IPS DF 19.7 (cell line): ENCODE results near the gene RAPGEF5.

ENCODE experiments used
- DNase-seq: peaks from one replicate; pipeline ENCODE4 v3.0.0-alpha.2; 2013; ENCODE audit warnings: low read depth, low spot score

The RAPGEF5 gene, protein sequence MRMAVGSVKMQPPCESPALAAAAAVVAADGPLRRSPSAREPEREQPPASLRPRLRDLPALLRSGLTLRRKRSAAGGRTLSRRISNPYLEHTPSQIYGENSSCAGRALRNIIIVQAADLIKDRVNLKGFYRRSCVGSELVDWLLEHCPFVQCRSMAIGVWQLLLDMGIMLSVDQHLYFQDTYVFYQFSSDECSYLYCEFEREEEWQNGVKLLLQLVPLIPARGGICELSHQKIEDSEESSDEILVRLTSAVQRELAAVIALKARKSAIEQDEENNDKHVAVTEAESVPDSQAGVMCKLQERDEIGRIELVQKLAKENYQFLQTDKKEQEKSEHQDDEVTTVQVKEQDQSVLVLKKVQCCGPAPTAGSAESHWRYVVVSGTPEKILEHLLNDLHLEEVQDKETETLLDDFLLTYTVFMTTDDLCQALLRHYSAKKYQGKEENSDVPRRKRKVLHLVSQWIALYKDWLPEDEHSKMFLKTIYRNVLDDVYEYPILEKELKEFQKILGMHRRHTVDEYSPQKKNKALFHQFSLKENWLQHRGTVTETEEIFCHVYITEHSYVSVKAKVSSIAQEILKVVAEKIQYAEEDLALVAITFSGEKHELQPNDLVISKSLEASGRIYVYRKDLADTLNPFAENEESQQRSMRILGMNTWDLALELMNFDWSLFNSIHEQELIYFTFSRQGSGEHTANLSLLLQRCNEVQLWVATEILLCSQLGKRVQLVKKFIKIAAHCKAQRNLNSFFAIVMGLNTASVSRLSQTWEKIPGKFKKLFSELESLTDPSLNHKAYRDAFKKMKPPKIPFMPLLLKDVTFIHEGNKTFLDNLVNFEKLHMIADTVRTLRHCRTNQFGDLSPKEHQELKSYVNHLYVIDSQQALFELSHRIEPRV

DNA sequence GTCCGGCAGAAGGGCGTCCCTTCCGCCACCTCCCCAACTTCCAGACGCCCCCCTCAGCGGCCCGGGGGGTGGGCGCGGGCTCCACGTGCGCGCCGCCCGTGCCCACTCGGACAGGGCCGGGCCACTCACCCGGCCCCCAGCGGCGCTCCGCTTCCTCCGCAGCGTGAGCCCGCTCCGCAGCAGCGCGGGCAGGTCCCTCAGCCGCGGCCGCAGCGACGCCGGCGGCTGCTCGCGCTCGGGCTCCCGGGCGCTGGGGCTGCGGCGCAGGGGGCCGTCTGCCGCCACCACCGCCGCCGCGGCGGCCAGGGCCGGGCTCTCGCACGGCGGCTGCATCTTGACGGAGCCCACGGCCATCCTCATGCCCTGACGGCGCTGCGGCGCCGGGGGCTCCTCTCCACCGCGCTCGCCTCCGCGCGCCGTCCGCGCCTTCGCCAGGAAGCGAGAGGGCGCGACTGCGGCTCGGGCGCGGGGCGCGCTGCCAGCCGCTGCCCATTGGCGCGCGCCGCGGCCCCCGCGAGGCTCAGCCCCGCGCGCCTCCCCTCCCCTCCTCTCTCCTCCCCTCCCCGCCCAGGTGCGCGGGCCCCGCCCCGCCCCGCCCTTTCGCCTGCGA is at the start of gene RAPGEF5:
Gene RAPGEF5 (minus strand): TSS at position 454 of the 610 bp plus-strand sequence. CDS start 94 bp downstream, at position 360.
- DNase-seq = no peak

DNA sequence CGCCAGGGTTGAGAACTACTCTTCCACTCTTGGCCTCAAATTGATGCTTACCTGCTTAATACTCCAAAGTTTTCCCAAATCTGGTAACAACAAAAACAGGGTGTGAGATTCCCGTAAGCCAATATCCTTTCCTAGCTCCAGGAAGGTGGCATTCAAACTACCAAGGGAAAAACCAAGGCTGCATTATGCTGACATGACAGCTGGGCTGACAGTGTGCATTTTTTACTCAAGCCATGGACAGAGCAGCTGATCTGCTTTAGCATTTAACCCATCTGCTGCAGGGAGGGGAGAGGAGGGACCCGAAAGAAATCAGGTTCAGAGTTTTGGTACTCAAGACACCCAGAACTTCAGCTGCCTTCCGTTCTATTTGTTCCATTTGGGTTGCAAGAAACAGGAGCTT is 49.8 kb upstream of the RAPGEF5 start:
- DNase-seq = no peak

DNA sequence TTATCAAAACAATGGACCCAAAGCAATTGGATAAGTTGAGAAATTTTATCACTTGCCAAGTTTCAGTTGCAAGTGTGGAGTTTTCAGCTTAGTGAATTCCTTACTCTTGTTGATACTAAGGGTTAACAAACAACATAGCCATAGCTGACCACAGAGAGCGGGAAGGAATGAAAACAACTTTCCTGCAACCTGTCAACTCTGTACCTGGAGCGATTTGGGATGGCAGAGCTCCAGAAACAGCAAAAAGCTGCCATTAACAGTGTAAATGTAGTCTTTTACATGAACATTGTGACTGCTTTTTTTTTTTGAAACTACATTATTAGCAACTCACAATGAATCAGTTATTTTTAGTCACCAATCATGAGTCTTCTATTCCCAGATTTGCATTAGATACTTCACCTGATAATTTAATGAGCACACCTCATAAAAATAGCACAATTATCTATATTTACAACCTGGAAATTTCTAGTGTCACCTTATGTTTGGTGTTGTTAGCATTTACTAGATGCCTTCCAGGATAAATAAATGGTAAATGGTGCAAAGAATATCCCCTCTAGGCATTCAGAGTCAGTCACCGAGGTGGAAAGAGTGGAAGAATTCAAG is 47.6 kb upstream of the RAPGEF5 start:
- no peak for DNase-seq

DNA sequence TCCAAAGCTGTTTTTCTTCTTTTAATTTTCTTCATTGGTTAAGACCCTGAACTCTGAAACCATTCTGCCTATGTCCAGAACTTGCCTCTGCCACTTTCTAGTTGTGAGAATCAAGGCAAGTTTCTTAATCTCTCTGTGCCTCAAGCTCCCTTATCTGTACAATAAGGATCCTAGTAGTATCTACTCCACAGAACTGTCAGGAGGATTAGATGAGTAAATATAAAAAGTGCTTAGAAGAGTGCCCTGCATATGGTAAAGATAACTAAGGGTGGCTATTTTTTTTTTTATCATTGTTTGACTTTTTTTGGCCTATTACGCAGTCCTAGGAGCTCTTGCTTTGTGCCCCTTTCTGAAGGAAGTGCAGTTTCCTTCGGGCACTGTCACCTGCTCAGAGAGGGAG is 46.4 kb upstream of the RAPGEF5 start:
- no peak for DNase-seq

DNA sequence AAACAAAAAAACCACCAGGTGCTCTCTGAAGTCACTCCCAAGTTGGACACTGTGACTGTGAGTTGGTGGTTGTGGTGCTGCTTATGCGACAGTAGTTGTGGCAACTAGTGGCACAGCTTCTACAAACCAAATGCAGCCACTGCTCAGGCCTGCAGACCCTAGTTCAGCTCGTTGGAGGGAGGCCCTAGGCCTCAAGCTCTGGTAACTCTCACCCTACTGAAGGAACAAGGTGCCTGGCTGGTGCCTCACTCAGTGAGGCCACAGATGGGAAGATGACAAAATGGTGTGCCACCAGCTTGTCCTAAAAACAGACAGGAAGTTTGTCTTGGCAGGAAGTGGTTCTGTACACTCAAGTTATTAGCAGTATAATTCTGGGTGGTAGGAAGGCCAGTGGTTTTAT is 45.3 kb upstream of the RAPGEF5 start:
- no peak for DNase-seq

DNA sequence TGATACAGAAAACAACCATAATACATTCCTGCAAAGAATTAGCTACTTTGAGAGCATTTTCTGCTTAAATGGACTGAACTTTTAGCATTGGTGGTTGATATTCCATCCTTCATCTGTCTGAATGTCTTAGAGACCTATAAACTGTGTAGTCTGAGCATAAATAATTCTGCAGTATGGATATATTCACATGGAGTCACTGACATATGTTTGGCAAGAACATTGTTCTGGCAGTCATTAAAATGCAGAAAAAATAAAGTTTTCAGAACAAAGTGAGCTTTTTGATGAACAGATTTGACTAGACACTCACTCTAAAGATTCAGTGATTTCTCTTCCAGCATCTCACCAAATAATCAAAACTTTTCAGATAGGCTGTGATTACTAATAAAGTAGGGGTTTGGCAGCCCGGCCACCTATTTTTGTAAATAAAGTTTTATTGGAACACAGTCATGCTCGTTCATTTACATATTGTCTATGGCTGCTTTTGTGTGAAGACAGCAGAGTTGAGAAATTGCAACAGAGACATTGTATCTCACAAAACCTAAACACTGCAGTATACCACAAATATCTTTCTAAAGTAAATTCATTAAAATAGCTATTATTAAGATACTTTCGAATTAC is 44.1 kb upstream of the RAPGEF5 start:
- no peak for DNase-seq

DNA sequence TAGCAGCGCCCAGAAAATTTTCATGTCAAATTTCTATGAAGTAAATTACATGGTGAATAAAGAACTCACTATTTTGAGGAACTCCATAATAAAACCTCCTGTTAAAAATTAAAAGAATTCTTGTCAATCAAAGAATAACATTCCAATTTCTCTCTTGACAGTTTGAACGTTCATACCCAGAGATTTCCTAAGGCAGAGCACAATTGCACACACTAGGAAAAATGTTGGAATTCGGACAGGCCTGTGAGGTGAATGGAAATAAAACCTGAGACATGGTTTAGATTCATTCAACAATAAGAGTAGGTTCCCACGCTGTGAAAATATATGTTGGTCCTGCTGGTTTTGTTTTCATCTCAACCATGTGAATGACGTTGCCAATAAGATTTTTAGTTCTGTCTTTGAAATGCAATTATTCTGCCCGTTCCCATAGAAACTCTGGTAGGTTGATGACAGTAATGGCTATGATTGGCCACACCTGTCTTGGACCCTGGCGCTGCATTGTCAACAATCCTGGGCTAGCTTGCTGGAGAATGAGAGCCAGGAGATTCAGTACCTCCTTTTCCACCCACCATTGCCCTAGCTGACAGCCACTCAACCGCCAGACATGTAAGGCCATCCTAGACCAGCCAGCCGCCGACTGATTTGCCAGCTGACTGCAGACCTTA is 43.3 kb upstream of the RAPGEF5 start:
- DNase-seq = no peak

DNA sequence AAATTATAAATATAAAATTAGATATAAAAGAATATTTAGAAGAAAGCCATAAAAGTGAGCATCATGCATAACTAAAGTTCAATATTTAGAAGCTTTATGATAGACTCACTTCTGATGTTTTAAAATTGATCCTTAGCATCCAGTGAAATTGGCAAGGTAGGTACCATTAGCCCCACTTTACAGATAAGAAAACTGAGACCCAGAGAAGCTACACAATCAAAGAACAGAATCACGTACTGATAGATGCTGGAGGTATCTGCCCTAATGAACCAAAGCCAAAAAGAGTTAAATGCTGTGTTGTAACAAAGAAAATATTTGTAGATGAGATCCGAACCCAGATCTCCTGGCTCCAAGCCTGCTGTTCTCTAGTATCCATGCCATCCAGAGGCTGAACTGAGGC is 42.6 kb upstream of the RAPGEF5 start:
- no peak for DNase-seq

DNA sequence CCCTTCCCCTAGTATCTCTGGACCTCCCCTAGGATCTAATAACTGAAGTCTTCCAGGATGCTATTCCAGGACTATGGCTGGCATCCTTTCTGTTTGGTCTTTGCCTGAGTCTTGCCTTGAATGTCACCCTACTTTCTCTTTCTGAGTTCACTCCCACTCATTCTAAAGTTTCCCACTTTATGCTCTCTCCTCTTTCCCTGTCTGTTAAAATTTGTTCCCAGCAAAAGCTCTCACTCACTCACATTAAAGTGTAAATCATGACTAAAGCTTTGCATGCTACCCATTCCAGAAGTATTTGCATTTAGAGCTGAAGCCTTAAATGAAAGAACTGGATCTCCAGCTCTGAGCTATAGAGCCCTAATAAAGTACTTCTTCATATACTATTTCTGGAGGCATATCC is 42.1 kb upstream of the RAPGEF5 start:
- DNase-seq = no peak

DNA sequence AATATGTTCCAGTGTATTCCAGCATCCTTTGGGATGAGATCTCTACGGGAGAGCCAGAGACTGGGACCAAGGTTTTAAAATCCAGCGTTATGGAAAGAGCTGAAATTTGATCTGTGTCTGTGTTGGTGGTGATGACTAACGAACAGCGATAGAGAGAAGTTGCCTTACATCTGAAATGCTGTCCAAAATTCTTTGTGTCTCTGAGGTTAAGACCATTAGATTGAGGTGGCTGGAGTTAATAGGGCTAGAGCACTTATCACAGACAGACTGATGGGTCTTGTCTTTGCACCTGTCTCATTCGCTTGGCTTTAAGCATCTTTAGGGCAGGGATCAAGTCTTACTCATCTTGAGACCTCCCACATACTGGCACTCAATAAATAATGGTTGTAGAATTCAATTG is 41.0 kb upstream of the RAPGEF5 start:
- DNase-seq = no peak

DNA sequence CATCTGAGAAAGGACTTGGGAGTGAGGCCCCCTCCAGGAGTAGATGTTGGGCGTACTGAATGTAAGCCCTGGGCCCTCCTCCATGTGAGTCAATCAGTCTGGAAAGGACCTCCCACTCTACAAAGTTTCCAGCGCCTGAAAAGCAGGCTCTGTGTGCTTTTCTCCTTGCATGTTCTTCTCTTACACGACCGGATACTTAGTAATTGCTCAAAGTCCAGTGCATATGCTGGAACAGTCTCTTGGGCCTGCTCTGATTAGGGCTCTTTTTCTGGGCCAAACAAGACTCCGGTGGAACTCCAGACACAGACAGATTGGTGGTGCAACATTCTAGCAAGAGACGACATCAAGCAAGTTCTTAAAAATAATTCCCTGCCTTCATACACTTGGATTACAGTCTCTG is 38.3 kb upstream of the RAPGEF5 start:
- no peak for DNase-seq

DNA sequence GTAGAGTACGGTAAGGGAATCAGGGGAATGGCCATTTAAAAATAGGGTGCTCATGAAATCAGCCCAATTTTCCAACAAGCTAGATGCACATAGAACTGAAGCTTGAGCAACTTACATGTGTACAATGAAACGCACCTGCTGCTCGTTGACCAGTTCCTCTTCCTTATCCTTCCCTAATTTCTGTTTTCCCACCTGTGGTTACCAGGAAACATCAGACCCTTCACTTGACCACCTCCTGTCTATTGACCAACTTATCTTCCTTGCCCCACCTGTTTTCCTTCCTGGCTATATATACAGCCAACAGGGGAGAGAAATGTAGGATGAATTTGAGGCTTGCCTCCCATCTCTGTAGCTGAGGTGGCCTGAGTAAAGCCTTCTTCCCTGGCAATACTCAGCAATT is 37.8 kb upstream of the RAPGEF5 start:
- DNase-seq = no peak

DNA sequence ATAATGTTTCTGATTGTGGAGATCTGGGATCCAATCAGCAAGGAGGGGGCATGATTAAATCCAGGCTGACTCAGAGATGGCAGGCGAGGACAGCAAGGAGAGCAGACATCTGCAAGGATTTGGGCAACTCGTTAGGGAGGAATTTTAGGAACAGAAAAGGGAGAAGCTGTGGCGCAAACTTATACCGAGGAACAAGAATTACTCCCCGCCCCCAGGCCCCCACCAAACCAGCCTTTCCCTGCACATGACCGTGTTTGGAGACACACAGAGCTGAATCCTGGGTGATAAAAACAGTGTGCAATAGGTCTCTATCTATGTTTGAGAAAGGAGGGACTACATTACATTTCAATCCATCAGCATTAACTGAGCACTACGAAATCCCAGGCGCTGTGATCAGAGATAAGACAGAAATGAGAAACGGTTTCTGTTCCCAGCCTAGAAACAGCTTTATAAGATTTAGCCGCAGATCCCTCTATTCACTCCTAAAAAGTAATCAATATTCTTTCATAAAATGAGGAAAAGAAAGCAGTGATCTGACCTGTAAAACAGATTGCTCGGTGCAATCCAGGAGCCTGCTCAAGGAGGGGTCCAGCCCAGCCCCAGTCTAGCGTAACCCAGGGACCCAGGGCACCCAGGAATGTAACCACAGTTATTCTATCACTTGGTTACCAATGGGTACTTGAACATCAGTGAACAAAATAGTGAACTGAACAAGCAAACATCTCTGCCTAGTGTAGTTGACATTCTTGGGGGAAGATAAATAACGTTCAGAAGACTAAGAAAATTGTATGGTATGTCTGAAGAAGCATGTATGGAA is 37.2 kb upstream of the RAPGEF5 start:
- no peak for DNase-seq

DNA sequence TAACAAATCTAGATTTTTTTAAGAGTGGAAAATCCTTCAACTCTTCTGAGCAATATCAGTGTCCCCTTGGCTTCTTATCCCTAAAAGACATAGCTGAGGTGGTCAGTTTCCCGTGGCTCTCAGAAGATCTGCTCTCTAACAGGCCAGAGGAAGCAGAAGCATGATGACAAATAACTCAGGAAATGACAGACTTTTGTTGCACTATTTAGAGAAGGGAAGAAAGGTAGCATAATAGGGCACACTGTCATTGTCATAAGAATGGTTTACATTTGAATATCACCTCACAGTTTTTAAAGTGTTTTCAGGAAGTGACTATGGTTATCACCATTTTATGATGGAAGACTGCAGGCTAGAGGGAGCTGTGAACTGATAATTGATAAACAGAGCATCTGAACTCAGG is 33.6 kb upstream of the RAPGEF5 start:
- DNase-seq = no peak

DNA sequence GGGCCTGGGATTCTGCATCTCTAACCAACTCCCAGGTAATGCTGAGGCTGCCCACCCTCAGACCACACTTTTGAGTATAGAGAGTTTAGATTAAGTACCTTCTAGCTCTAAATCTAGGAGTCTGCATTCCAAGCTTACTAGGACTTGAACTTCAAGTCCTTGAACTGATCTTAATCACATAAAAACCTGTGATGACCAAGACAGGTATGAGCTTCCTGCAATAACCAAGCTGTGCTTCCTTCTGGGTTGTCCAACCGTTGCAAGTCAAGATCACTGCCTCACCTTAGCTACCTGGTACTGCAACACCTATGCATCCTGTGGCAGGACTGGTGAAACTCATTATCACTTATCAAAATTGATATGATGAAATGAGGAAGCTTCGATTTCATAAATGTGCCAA is 32.9 kb upstream of the RAPGEF5 start:
- DNase-seq = no peak

DNA sequence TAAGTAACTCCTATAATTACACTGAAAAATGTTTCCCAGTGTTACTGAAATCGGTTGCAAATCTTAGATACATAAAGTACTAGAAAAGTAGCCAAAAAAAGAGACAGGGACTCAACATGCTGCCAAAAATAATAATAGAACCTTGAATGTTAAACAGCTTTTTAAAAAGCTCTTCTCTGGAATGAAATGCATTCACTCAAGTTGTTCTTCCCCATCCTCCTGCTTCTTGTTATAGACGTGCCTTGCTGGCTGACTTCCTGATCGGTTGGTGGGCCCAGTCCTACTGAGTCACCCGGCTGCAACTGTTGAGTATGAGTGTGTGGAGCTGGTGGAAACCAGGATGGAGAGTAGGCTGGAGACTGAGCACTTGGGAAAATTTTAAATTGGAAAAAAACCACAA is 30.6 kb upstream of the RAPGEF5 start:
- no peak for DNase-seq

DNA sequence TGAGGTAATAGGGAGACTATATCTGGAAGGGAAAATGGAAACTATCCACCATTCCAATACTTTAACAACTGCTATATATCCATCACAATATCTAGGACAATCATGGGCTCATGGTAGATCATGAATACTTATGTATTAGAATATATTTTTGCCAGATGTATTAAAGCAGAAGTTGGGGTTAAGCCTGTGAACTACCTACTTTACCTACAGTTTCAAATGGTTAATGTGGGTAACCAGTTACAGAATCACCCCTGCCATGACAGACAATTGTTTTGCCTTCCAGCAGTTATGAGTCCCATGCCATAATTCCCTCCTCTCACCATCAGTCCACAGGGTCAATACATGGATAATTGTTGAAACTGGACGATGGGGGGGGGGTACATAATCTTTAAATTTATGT is 29.9 kb upstream of the RAPGEF5 start:
- DNase-seq = no peak

DNA sequence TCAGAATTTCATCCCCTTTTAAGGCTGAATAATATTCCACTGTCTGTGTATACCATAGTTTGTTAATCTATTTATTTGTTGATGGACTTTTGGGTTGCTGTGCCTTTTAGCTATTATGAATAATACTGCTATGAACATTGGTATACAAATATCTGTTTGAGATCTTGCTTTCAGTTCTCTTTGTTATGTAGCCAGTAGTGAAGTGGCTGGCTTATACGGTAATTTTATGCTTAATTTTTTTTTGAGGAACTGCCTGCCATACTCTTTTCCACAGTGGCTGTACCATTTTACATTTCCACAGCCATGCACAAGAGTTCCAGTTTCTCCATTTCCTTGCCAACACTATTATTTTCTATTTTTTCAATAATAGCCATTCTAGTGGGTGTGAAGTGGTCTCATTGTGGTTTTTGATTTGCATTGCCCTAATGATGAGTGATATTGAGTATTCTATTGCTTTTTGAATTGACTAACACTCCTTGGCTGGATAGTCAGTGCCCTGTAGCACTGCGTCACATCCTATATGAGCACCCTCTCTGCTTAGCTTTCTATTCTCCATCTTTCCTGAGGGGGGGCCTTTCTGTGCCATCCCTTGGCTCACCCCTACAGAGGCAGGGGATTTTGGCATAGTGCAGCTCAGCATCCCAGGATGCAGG is 29.4 kb upstream of the RAPGEF5 start:
- no peak for DNase-seq

DNA sequence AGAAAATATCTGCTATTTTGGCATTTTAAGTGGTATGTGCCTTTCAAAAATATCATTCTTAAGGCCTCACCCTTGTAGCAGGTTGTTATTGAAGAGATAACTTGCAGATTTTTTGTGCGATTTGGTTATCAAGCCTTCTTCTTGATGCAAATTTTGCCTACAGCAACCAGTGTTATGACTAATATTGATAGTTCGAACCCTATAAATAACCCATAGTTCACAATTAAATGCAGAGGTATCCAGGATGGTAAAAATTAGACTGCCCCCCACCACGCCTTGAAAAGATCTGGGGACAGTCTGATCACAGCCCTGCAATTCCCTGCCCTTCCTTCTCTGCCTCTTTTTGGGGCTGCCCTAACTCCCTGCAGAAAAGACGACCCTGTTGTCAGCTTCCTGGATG is 28.4 kb upstream of the RAPGEF5 start:
- DNase-seq = no peak

DNA sequence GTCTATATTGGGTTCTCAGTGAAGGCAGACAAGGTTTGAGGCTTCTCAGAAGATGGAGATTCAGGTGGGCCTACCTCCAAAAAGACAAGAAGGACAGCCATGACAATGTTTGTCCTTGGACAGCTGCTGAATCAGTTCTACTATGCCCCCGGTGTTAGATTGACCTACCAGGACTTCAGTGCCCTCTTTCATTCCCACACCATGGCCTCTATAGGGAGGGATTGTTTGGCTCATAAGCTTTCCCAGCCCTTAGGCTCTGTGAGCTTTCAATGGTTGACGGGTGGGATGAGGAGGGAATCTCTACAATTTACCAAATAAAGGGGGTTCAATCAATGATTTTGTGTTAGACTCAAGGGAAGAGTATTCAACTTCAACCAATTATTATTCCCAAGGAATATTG is 23.4 kb upstream of the RAPGEF5 start:
- no peak for DNase-seq
